ENCODE results near the gene AK9.

- TF ChIP-seq CTCF (IDR thresholded peaks at IDR 0.05; ENCODE audit: low read depth, low read length, missing input control) (no peak), YY1 (IDR thresholded peaks at IDR 0.05) (no peak), MAX (IDR thresholded peaks at IDR 0.05) (no peak), RXRA (IDR thresholded peaks at IDR 0.05) (no peak), TAF1 (conservative IDR thresholded peaks at IDR 0.05) (no peak), EGR1 (IDR thresholded peaks at IDR 0.05; ENCODE audit: low read depth in 2 of 2) (no peak), SP1 (IDR thresholded peaks at IDR 0.05) (no peak), REST (IDR thresholded peaks at IDR 0.05) (no peak), RAD21 (IDR thresholded peaks at IDR 0.05) (no peak), ATF3 (IDR thresholded peaks at IDR 0.05) (no peak), ZBTB33 (IDR thresholded peaks at IDR 0.05) (no peak), FOXA2 (IDR thresholded peaks at IDR 0.05) (no peak)
These were observed 217.9 kb downstream of the AK9 start for GRCh38 chr6:109473120-109473519.
